HepG2 (cell line): ENCODE data around the gene NACC2.

Experiments used
- CTCF ChIP-seq: sonication (generic); formaldehyde crosslinking; IDR thresholded peaks from 2 replicates; pipeline ENCODE4 v1.5.0; 2020; ENCODE audit warnings: mild to moderate bottlenecking, missing genetic modification reagents, moderate library complexity
- FOXM1 ChIP-seq: sonication (generic); formaldehyde crosslinking; IDR thresholded peaks from 2 replicates; pipeline ENCODE4 v1.5.0; 2020; ENCODE audit warnings: missing genetic modification reagents
- NFRKB ChIP-seq: fragments of 450-650 bp; IDR thresholded peaks from 2 replicates; pipeline ENCODE4 v1.6.1; 2017
- NR1H2 ChIP-seq: sonication (generic); formaldehyde crosslinking; IDR thresholded peaks from 2 replicates; pipeline ENCODE4 v1.8.1; 2022; ENCODE audit warnings: low read depth, missing genetic modification reagents, borderline replicate concordance
- TF ChIP-seq, protein P1 (sequence below): sonication (generic); formaldehyde crosslinking; IDR thresholded peaks from 2 replicates; pipeline ENCODE4 v1.4.0; 2020; ENCODE audit warnings: missing genetic modification reagents
- TF ChIP-seq, protein P2 (sequence below): sonication (generic); formaldehyde crosslinking; conservative IDR thresholded peaks from 2 replicates; pipeline ENCODE4 v1.8.0; 2022; ENCODE audit warnings: missing genetic modification reagents

DNA sequence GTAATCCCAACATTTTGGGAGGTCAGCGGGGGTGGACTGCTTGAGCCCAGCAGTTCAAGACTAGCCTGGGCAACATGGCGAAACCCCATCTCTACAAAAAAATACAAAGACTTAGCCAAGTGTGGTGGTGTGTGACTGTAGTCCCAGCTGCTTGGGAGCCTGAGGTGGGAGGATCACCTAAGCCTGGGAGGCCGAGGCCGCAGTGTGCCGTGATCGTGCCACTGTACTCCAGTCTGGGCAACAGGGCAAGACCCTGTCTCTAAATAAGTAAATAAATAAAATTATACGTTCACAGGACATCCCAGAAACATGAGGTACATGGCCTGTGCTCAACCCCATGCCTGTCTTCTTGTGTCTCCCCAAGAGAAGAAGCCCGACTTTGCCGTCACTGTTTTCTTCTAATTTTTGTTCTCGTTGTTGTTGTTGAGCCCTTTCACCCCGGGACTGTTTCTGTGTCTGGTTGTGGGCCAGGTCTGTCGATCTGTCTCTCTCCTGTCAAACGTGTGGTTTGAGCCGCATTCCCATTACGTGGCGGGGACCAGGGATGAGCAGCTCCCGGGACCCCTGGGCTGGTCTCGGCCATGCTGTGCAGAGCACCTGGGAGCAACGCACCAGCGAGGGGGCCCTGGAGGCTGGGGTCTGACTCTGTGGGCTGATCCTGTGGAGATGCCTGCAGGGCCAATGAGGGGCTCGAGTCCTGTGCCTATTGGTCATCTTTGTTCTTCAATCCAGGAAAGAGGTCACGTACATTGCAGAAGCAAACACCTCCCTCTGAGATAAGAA, 32.2 kb downstream of the NACC2 start:
- no peak for TF ChIP-seq NFRKB
- no peak for TF ChIP-seq CTCF (CRISPR knock-in tag)
- no peak for TF ChIP-seq FOXM1 (CRISPR knock-in tag)
- TF ChIP-seq, protein P1, sequence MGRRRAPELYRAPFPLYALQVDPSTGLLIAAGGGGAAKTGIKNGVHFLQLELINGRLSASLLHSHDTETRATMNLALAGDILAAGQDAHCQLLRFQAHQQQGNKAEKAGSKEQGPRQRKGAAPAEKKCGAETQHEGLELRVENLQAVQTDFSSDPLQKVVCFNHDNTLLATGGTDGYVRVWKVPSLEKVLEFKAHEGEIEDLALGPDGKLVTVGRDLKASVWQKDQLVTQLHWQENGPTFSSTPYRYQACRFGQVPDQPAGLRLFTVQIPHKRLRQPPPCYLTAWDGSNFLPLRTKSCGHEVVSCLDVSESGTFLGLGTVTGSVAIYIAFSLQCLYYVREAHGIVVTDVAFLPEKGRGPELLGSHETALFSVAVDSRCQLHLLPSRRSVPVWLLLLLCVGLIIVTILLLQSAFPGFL (CRISPR knock-in tag) = no peak
- no peak for TF ChIP-seq NR1H2
- TF ChIP-seq, protein P2, sequence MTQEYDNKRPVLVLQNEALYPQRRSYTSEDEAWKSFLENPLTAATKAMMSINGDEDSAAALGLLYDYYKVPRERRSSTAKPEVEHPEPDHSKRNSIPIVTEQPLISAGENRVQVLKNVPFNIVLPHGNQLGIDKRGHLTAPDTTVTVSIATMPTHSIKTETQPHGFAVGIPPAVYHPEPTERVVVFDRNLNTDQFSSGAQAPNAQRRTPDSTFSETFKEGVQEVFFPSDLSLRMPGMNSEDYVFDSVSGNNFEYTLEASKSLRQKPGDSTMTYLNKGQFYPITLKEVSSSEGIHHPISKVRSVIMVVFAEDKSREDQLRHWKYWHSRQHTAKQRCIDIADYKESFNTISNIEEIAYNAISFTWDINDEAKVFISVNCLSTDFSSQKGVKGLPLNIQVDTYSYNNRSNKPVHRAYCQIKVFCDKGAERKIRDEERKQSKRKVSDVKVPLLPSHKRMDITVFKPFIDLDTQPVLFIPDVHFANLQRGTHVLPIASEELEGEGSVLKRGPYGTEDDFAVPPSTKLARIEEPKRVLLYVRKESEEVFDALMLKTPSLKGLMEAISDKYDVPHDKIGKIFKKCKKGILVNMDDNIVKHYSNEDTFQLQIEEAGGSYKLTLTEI (CRISPR knock-in tag) = no peak
